KMS-11 (cell line): ENCODE measurements around the gene ZSCAN30.

Source experiments
- H2AFZ ChIP-seq: fragments of 200-600 bp; sonication (generic); 2 replicates; pipeline ENCODE4 v1.6.1; 2016; ENCODE audit warnings: antibody characterized with exemption, mixed run types, low read depth
- H3K27ac ChIP-seq: fragments of 200-600 bp; sonication (generic); 2 replicates; pipeline ENCODE4 v1.6.1; 2016; ENCODE audit warnings: mild to moderate bottlenecking, mixed run types
- H3K27me3 ChIP-seq: fragments of 200-600 bp; sonication (generic); 2 replicates; pipeline ENCODE4 v1.6.1; 2017; ENCODE audit warnings: mild to moderate bottlenecking, low read depth, mixed run types, moderate library complexity; ENCODE audit not compliant: insufficient read depth
- H3K36me3 ChIP-seq: fragments of 200-600 bp; sonication (generic); 2 replicates; pipeline ENCODE4 v1.6.1; 2017; ENCODE audit warnings: mild to moderate bottlenecking, mixed run types; ENCODE audit not compliant: insufficient read depth
- H3K4me1 ChIP-seq: fragments of 200-600 bp; sonication (generic); 2 replicates; pipeline ENCODE4 v1.6.1; 2016; ENCODE audit warnings: mild to moderate bottlenecking, low read depth, mixed run types; ENCODE audit not compliant: poor library complexity, severe bottlenecking
- H3K4me2 ChIP-seq: fragments of 200-600 bp; sonication (generic); 2 replicates; pipeline ENCODE4 v1.7.0; 2016; ENCODE audit warnings: mild to moderate bottlenecking, mixed run types
- H3K4me3 ChIP-seq: fragments of 200-600 bp; sonication (generic); IDR thresholded peaks from 2 replicates; pipeline ENCODE4 v1.6.1; 2017; ENCODE audit warnings: low read depth, low read length, mixed read lengths; ENCODE audit not compliant: insufficient read depth
- H3K79me2 ChIP-seq: fragments of 200-600 bp; sonication (generic); 2 replicates; pipeline ENCODE4 v1.6.1; 2016; ENCODE audit warnings: low read depth, mixed run types; ENCODE audit not compliant: insufficient read depth
- H3K9ac ChIP-seq: fragments of 200-600 bp; sonication (generic); 2 replicates; pipeline ENCODE4 v1.6.1; 2016; ENCODE audit warnings: mild to moderate bottlenecking, mixed run types
- H4K20me1 ChIP-seq: fragments of 200-600 bp; sonication (generic); 2 replicates; pipeline ENCODE4 v1.6.1; 2016; ENCODE audit warnings: mild to moderate bottlenecking, mixed run types; ENCODE audit not compliant: insufficient read depth
- TF ChIP-seq, protein P1 (sequence below): fragments of 200-600 bp; sonication (generic); conservative IDR thresholded peaks from 2 replicates; pipeline ENCODE4 v1.6.1; 2017; ENCODE audit warnings: low read depth, mild to moderate bottlenecking, antibody characterized with exemption, low read length, moderate library complexity, mixed read lengths

Gene ZSCAN30

DNA sequence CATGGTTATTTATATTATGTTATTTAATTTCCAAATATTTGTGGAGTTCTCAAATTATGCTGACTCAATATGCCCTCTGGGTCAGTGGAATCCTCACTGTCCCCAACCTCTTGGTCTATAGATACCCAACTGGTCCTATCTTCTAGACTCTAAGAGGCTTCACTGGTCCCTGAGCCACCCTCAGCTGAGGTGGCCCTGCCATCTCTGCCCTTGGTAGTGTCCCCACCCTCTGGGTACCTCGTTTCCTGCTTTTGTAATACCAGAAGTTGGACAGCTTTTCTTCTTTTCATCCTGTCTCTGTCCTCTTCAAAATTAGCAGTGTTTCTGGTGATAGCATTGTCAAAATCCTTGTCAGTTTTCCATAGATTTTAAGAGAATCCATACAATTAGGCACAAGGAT lies 11.9 kb downstream of the ZSCAN30 start:
- Histone ChIP-seq H3K79me2 (no peaks in the 10 kb centered on the region), H3K4me2 (no peak overlapping the region), H3K27ac (no peak overlapping the region), H3K9ac (no peak overlapping the region), H3K4me1 (no peaks in the 10 kb centered on the region), H3K36me3 (no peaks in the 10 kb centered on the region), H2AFZ (no peak overlapping the region), H3K27me3 (no peaks in the 10 kb centered on the region), H3K4me3 (no peak overlapping the region), H4K20me1 (peaks cover 2% of the 10 kb centered on the region; the same call in 1 of the 2 replicates)
- TF ChIP-seq, protein P1, sequence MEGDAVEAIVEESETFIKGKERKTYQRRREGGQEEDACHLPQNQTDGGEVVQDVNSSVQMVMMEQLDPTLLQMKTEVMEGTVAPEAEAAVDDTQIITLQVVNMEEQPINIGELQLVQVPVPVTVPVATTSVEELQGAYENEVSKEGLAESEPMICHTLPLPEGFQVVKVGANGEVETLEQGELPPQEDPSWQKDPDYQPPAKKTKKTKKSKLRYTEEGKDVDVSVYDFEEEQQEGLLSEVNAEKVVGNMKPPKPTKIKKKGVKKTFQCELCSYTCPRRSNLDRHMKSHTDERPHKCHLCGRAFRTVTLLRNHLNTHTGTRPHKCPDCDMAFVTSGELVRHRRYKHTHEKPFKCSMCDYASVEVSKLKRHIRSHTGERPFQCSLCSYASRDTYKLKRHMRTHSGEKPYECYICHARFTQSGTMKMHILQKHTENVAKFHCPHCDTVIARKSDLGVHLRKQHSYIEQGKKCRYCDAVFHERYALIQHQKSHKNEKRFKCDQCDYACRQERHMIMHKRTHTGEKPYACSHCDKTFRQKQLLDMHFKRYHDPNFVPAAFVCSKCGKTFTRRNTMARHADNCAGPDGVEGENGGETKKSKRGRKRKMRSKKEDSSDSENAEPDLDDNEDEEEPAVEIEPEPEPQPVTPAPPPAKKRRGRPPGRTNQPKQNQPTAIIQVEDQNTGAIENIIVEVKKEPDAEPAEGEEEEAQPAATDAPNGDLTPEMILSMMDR = no peak

DNA sequence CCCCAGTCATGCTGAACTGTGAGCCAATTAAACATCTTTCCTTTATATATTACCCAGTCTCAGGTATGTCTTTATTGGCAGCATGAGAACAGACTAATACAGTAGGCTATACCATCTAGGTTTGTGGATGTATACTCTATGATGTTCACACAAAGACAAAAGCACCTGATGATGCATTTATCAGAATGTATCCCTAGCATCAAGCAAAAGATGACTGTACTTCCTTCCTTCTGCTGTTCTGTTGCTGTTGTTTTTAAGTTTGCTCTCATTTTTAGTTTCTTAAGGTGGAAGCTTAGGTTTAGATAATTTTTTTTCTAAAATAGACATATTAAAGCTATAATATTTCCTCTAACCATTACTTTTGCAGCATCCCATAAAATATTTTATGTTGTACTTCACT lies 12.4 kb downstream of the ZSCAN30 start:
- H3K9ac ChIP-seq = no peak overlapping the region
- no peaks in the 10 kb centered on the region for H3K4me1 ChIP-seq
- no peaks in the 10 kb centered on the region for H3K36me3 ChIP-seq
- H3K4me2 ChIP-seq = no peak overlapping the region
- no peaks in the 10 kb centered on the region for H3K79me2 ChIP-seq
- H3K27me3 ChIP-seq = no peaks in the 10 kb centered on the region
- TF ChIP-seq, protein P1 = no peak
- H2AFZ ChIP-seq = no peak overlapping the region
- no peak overlapping the region for H3K27ac ChIP-seq
- H3K4me3 ChIP-seq = no peak overlapping the region
- H4K20me1 ChIP-seq = peaks cover 2% of the 10 kb centered on the region; the same call in 1 of the 2 replicates

DNA sequence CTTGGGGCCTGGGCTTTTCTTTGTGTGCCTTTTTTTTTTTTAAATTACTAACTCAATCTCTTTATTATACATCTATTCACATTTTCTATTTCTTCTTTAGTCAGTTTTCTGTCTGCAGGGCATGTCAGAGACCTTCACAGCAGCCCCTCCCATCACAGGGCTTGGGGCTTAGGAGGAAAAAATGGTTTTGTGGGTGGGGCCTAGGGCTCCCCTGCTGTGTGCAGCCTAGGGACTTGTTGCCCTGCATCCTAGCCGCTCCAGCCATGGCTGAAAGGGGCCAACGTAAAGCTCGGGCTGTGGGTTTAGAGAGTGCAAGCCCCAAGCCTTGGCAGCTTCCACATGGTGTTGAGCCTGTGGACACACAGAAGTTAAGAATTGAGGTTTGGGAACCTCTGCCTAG lies 13.8 kb downstream of the ZSCAN30 start:
- H3K27me3 ChIP-seq = no peaks in the 10 kb centered on the region
- no peaks in the 10 kb centered on the region for H3K79me2 ChIP-seq
- H3K4me2 ChIP-seq = no peak overlapping the region
- no peak overlapping the region for H3K9ac ChIP-seq
- H3K4me1 ChIP-seq = no peaks in the 10 kb centered on the region
- no peak overlapping the region for H2AFZ ChIP-seq
- H4K20me1 ChIP-seq = peaks cover 2% of the 10 kb centered on the region; the same call in 1 of the 2 replicates
- no peak overlapping the region for H3K4me3 ChIP-seq
- H3K36me3 ChIP-seq = no peaks in the 10 kb centered on the region
- TF ChIP-seq, protein P1 = no peak
- H3K27ac ChIP-seq = no peak overlapping the region

DNA sequence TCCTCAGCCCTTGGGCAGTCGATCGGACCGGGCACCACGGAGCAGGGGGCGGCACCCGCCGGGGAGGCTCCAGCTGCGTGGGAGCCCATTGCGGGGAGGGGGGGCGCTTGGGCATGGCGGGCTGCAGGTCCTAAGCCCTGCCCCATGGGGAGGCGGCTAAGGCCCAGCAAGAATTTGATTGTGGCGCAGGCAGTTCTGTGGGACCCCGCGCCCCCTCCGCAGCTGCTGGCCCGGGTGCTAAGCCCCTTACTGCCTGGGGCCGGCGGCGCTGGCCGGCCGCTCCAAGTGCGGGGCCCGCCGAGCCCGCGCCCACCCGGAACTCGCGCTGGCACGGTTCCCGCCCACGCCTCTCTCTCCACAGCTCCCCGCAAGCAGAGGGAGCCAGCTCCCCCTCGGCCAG lies 18.4 kb downstream of the ZSCAN30 start:
- TF ChIP-seq, protein P1 = no peak
- Histone ChIP-seq H3K4me2 (no peak overlapping the region), H3K36me3 (no peaks in the 10 kb centered on the region), H3K9ac (no peak overlapping the region), H3K79me2 (no peaks in the 10 kb centered on the region), H2AFZ (no peak overlapping the region), H3K27me3 (no peaks in the 10 kb centered on the region), H3K4me3 (no peak overlapping the region), H4K20me1 (no peaks in the 10 kb centered on the region), H3K4me1 (no peaks in the 10 kb centered on the region), H3K27ac (no peak overlapping the region)

DNA sequence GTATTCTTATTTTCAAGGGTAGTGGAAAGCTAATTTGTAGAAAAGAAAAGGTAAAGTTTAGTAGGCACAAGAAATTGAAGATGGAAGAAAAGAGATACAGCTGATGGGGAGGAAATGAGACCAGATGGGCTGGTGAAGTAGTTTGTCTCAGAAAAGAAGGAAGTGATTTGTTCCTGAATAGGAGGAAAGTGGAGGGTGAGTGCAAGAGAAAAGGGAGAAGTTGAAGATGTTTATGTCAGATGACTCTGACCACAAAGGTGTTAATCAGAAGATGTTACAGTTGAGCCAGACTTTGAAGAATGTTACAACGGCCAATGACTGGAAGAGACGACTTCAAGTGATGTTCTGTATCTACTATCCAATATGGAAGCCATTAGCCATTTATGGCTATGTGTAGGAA lies 21.2 kb downstream of the ZSCAN30 start:
- H3K79me2 ChIP-seq = no peaks in the 10 kb centered on the region
- H3K9ac ChIP-seq = no peak overlapping the region
- H4K20me1 ChIP-seq = no peaks in the 10 kb centered on the region
- no peak overlapping the region for H3K4me2 ChIP-seq
- TF ChIP-seq, protein P1 = no peak
- no peaks in the 10 kb centered on the region for H3K27me3 ChIP-seq
- no peaks in the 10 kb centered on the region for H3K4me1 ChIP-seq
- no peaks in the 10 kb centered on the region for H3K36me3 ChIP-seq
- H2AFZ ChIP-seq = no peak overlapping the region
- no peak overlapping the region for H3K4me3 ChIP-seq
- H3K27ac ChIP-seq = no peak overlapping the region
